ENCODE results near the gene SMIM14.
"Not testable (repeated sequence)": the region's sequence is repeated elsewhere in the genome, so short reads cannot be mapped to it uniquely, and the experiment has no call there.

The SMIM14 gene

GRCh38 chr4:39648827-39649558 lies 10.3 kb upstream of the SMIM14 start:
- Histone ChIP-seq H3K4me3 (no peak overlapping the region), H3K27ac (no peak overlapping the region)

- Histone ChIP-seq H3K4me3 (no peak overlapping the region), H3K27ac (no peak overlapping the region)
These were observed 9.5 kb upstream of the SMIM14 start for GRCh38 chr4:39648213-39648612.

- Histone ChIP-seq H3K4me3 (no peak overlapping the region), H3K27ac (no peak overlapping the region)
These were observed 4.4 kb upstream of the SMIM14 start for GRCh38 chr4:39642885-39643552.

GRCh38 chr4:39641451-39641850 lies 2.8 kb upstream of the SMIM14 start:
- Histone ChIP-seq H3K4me3 (no peak overlapping the region), H3K27ac (no peak overlapping the region)

GRCh38 chr4:39637586-39638353 lies 895 bp downstream of the SMIM14 start:
- Histone ChIP-seq H3K27ac (peak overlapping the region in 20 of 21 experiments; percentile 84 to 99 (median 95)), H3K4me3 (peak overlapping the region; percentile 62 to 97 (median 77))

- Histone ChIP-seq H3K4me3 (peak overlapping the region; percentile 62 to 97 (median 77)), H3K27ac (peak overlapping the region in 20 of 21 experiments; percentile 84 to 99 (median 95))
These were observed 1.5 kb downstream of the SMIM14 start for GRCh38 chr4:39637221-39637585.

- Histone ChIP-seq H3K4me3 (peak overlapping the region in 6 of 7 experiments; percentile 62 to 97 (median 76)), H3K27ac (peak overlapping the region in 16 of 21 experiments; percentile 84 to 99 (median 95))
These were observed 2.0 kb downstream of the SMIM14 start for GRCh38 chr4:39636531-39637184.

GRCh38 chr4:39635023-39635422 lies 3.6 kb downstream of the SMIM14 start:
- H3K27ac ChIP-seq: peak overlapping the region in 1 of 21 experiments; percentile 3
- H3K4me3 ChIP-seq: no peak overlapping the region

- Histone ChIP-seq H3K4me3 (no peak overlapping the region), H3K27ac (no peak overlapping the region)
These were observed 7.0 kb downstream of the SMIM14 start for GRCh38 chr4:39631700-39632079.

GRCh38 chr4:39627413-39627812 lies 11.3 kb downstream of the SMIM14 start:
- no peak overlapping the region for H3K4me3 ChIP-seq
- H3K27ac ChIP-seq: no peak overlapping the region

- no peak overlapping the region for H3K27ac ChIP-seq
These were observed 11.8 kb downstream of the SMIM14 start for GRCh38 chr4:39626913-39627312.

GRCh38 chr4:39626261-39626660 lies 12.4 kb downstream of the SMIM14 start:
- Histone ChIP-seq H3K4me3 (no peak overlapping the region), H3K27ac (peak overlapping the region in 2 of 21 experiments; percentile 8 to 41)

More at GRCh38 chr4:39626913-39627312, 11.8 kb downstream of the SMIM14 start:
- no peak overlapping the region for H3K4me3 ChIP-seq

- no peak overlapping the region for H3K4me3 ChIP-seq
- peak overlapping the region in 5 of 21 experiments; percentile 30 to 45 (median 40) for H3K27ac ChIP-seq
These were observed 17.1 kb downstream of the SMIM14 start for GRCh38 chr4:39621582-39621981.

- H3K4me3 ChIP-seq: no peak overlapping the region
- peak overlapping the region in 6 of 21 experiments; percentile 21 to 45 (median 30) for H3K27ac ChIP-seq
These were observed 17.9 kb downstream of the SMIM14 start for GRCh38 chr4:39620551-39621313.

GRCh38 chr4:39617534-39617933 lies 21.1 kb downstream of the SMIM14 start:
- no peak overlapping the region for H3K27ac ChIP-seq

GRCh38 chr4:39616651-39617050 lies 22.0 kb downstream of the SMIM14 start:
- H3K4me3 ChIP-seq: no peak overlapping the region
- no peak overlapping the region for H3K27ac ChIP-seq

More at GRCh38 chr4:39617534-39617933, 21.1 kb downstream of the SMIM14 start:
- no peak overlapping the region for H3K4me3 ChIP-seq

- peak overlapping the region in 1 of 21 experiments; percentile 11 for H3K27ac ChIP-seq
- not testable (repeated sequence) for H3K4me3 ChIP-seq
These were observed 22.6 kb downstream of the SMIM14 start for GRCh38 chr4:39616112-39616511.

- Histone ChIP-seq H3K4me3 (no peak overlapping the region), H3K27ac (no peak overlapping the region)
These were observed 24.0 kb downstream of the SMIM14 start for GRCh38 chr4:39614487-39615162.

All from skin epidermis (tissue), 12 donors.